ENCODE measurements around the gene BOC. TPM values are rescaled to one million over a fixed set of nuclear protein-coding genes. Genes with fewer than 3 reads are reported as not detected.

BOC gene
- polyA plus RNA-seq, 1 experiment: 11.2 TPM

GRCh38 chr3:113252553-113252952 lies 41.2 kb downstream of the BOC start:
- Histone ChIP-seq H3K27me3 (ENCODE audit: control insufficient read depth, insufficient read depth, low read length) (no peaks in the 10 kb centered on the region), H3K4me3 (ENCODE audit: low read depth, low read length) (no peak overlapping the region), H3K27ac (ENCODE audit: low read depth, low read length) (no peak overlapping the region), H3K9me3 (ENCODE audit: control insufficient read depth, insufficient read depth, low read length) (no peaks in the 10 kb centered on the region)
- TF ChIP-seq, protein P1, sequence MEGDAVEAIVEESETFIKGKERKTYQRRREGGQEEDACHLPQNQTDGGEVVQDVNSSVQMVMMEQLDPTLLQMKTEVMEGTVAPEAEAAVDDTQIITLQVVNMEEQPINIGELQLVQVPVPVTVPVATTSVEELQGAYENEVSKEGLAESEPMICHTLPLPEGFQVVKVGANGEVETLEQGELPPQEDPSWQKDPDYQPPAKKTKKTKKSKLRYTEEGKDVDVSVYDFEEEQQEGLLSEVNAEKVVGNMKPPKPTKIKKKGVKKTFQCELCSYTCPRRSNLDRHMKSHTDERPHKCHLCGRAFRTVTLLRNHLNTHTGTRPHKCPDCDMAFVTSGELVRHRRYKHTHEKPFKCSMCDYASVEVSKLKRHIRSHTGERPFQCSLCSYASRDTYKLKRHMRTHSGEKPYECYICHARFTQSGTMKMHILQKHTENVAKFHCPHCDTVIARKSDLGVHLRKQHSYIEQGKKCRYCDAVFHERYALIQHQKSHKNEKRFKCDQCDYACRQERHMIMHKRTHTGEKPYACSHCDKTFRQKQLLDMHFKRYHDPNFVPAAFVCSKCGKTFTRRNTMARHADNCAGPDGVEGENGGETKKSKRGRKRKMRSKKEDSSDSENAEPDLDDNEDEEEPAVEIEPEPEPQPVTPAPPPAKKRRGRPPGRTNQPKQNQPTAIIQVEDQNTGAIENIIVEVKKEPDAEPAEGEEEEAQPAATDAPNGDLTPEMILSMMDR (IDR thresholded peaks at IDR 0.05; ENCODE audit: low read depth, low read length): no peak
- CTCF ChIA-PET: interaction anchor here (0.5 kb wide), 1 partner anchor 166 kb away, joined by 5 read pairs; no protein-coding TSS in a partner anchor
- POLR2A ChIA-PET: no interaction called here
- DNase-seq (ENCODE audit: low read depth, low spot score): no peak

DNA sequence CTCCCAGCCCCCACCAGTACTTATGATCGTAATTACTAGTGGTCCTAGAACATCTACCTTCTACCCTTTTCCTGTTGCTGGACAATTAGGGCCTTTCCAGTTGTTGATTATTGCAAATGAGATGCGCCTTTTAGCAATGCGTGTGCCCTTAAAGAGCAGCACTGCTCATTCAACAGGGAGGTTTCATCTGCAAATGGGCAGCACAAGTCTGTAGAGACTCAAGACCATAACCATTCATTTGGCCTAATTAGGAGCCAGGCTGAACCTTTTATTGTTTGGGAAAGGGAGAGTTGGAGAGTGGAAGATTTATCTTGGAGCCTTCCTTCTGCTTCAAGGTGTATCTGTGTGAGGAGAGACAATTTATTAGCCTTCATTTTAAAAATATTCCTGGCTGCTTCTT lies 42.3 kb downstream of the BOC start:
- POLR2A ChIA-PET: no interaction called here
- TF ChIP-seq, protein P1 (IDR thresholded peaks at IDR 0.05; ENCODE audit: low read depth, low read length): no peak

GRCh38 chr3:113254171-113254947 lies 43.0 kb downstream of the BOC start:
- Histone ChIP-seq H3K9me3 (ENCODE audit: control insufficient read depth, insufficient read depth, low read length) (no peaks in the 10 kb centered on the region), H3K27me3 (ENCODE audit: control insufficient read depth, insufficient read depth, low read length) (peaks cover 5% of the 10 kb centered on the region), H3K27ac (ENCODE audit: low read depth, low read length) (no peak overlapping the region), H3K4me3 (ENCODE audit: low read depth, low read length) (no peak overlapping the region)
- POLR2A ChIA-PET: interaction anchor here (0.6 kb wide), 1 partner anchor 21 kb away, joined by 3 read pairs; no protein-coding TSS in a partner anchor
- CTCF ChIA-PET: no interaction called here
- TF ChIP-seq, protein P1 (IDR thresholded peaks at IDR 0.05; ENCODE audit: low read depth, low read length): no peak
- no peak for DNase-seq (ENCODE audit: low read depth, low spot score)

More for the DNA sequence above, 42.3 kb downstream of the BOC start:
- Histone ChIP-seq H3K9me3 (ENCODE audit: control insufficient read depth, insufficient read depth, low read length) (no peaks in the 10 kb centered on the region), H3K27ac (ENCODE audit: low read depth, low read length) (no peak overlapping the region), H3K27me3 (ENCODE audit: control insufficient read depth, insufficient read depth, low read length) (peaks cover 5% of the 10 kb centered on the region), H3K4me3 (ENCODE audit: low read depth, low read length) (no peak overlapping the region)
- CTCF ChIA-PET: no interaction called here
- no peak for DNase-seq (ENCODE audit: low read depth, low spot score)

GRCh38 chr3:113255100-113255853 lies 43.9 kb downstream of the BOC start:
- TF ChIP-seq, protein P1 (IDR thresholded peaks at IDR 0.05; ENCODE audit: low read depth, low read length): no peak
- no peaks in the 10 kb centered on the region for H3K9me3 ChIP-seq (ENCODE audit: control insufficient read depth, insufficient read depth, low read length)
- POLR2A ChIA-PET: interaction anchor here (1.3 kb wide), 1 partner anchor 15 kb away, joined by 3 read pairs; no protein-coding TSS in a partner anchor
- CTCF ChIA-PET: interaction anchor here (1.2 kb wide), 1 partner anchor 8 kb away, joined by 4 read pairs; no protein-coding TSS in a partner anchor
- no peak overlapping the region for H3K27ac ChIP-seq (ENCODE audit: low read depth, low read length)
- DNase-seq (ENCODE audit: low read depth, low spot score): no peak
- H3K27me3 ChIP-seq (ENCODE audit: control insufficient read depth, insufficient read depth, low read length): peaks cover 5% of the 10 kb centered on the region
- H3K4me3 ChIP-seq (ENCODE audit: low read depth, low read length): no peak overlapping the region
